Vein endothelial cell (primary cell): ENCODE results near the gene HSPB3. TPM values are rescaled to one million over a fixed set of nuclear protein-coding genes. Genes with fewer than 3 reads are reported as not detected.

Source experiments
- total RNA-seq: library from RNA; depleted of rRNA; stranded (reverse); fragments of >200 nt; gene quantifications from 2 replicates; pipeline ENCODE4 v1.2.3, GENCODE V29; 2012

The HSPB3 gene
- total RNA-seq = not detected in 2 replicates

GRCh38 chr5:54455413-54456157 lies at the start of gene HSPB3:
TSS of gene HSPB3 (plus strand) at chr5:54455699. CDS start at chr5:54455790, 91 bp downstream.

Other genes starting within 250 kb of the HSPB3 start
- 49.2 and 51.0 TPM in 2 replicates for gene ARL15, start 145.1 kb upstream of the HSPB3 start, total RNA-seq
- 18.8 and 22.5 TPM in 2 replicates for gene SNX18, start 62.1 kb downstream of the HSPB3 start, total RNA-seq